Globus pallidus (tissue), 1 donor: Measurements from ENCODE around the gene PEAK1.
"Not testable (repeated sequence)": the region's sequence is repeated elsewhere in the genome, so short reads cannot be mapped to it uniquely, and the experiment has no call there.

Experiments
- DNase-seq: peaks from one replicate; pipeline ENCODE4 v3.0.0-alpha.2; 2015; ENCODE audit warnings: low spot score

The PEAK1 gene

DNA sequence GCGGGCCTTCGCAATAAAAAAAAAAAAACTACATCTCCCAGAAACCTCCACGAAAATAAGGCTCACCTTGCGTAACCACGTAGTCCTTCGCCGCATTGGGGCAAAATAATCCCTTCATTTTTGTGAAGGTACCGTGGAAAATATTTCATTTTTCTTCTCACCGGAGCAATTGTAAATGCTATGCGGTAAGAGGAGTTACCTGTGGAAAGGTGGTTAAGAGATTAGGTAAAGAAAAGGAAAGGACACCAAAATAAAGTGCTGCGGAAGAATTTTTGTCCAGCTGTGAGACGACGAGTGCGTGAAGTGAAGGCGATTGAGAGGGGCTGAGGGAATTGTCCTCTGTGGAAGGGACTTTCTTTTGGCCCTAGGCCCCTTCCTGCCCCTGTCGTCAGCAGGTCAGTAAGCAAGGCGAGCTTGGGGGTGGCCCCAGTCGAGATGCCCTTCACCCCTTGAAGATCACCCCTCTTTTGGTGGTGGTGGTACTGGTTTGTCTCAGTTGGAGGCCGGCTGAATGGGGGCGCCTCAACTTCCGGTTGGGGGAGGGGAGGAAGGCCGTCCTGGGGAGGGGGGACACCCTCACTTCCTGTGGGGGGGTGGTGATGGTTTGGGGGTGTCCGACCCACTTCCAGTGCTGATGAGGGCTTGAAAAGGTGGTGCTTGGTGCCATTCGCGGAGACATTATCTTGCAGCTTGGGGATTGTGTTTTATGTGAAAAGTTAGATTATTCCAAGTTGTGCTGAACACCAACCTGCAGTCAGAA lies 886 bp upstream of the PEAK1 start, which contains the start of gene HMG20A:
Gene HMG20A, plus strand, starts transcription at position 279 of the 760 bp plus-strand sequence. CDS start 37,520 bp downstream, outside the sequence.
- peak; percentile 76 for DNase-seq

DNA sequence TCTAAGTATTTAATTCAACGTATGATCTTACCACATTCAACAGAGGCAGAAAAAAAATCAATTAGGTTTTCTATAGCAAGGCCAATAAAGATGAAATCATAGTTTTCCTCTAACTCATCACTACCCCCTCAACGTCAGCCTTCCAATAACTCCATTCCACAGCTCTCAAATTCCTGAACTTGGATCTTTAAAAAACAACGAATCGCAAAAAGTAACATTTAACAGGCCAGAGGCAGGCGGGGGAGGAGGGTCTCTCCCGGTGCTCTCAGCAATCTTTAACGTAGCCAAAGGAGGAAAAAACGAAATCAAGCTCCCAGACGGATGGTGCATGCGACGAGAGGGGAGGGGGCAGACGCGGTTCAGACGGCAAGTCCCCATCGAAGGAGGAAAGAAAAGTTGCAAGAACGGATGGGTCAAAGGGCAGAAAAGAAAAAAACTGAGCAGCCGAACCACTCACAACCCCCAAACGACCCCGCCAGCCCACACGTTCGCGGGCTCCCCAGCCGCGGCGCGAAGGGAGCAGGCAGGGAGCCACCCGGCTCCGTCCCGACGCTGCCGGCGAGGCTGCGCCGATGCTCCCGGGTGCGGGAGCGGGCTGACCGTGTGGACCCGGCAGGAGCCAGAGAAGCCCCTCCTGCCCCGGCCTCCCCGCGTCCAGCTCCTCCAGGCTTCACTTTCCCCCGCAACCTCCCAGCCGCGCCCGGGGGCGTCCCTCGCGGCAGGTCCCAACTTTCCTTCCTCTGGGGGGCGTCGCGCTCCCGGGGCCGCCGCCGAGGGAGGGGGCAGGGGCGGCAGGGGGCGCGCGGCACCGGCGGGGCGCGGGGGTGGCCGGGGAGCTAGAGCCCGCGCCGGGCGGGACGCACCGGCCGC lies 703 bp downstream of the PEAK1 start:
- DNase-seq: peak; percentile 33

DNA sequence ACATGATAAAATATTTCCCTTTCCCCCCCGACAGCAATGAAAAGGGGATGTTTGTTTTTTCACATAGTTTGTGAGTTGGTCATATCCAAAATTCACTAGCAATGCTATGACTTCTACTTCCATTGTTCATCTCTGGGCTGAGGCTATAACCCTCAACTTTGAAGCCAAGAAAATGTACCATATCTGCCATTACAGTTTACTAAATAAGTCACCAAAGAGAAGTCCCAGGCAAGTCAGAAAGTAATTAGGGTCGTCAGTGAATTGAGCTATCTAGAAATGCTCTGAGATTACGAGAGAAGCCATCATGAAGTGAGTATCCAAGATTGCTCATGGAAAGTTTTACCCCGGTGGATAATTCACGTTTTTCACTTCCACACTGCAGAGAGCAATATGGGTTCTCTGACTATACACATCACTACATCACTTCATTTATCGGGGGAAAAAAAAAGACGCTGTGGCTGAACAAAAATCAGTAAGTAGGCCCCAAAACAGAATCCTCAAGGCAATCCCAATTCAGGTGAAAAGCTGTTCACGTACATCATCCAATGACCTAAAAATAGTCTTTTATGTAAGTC lies 1.4 kb downstream of the PEAK1 start:
- peak; percentile 14 for DNase-seq

DNA sequence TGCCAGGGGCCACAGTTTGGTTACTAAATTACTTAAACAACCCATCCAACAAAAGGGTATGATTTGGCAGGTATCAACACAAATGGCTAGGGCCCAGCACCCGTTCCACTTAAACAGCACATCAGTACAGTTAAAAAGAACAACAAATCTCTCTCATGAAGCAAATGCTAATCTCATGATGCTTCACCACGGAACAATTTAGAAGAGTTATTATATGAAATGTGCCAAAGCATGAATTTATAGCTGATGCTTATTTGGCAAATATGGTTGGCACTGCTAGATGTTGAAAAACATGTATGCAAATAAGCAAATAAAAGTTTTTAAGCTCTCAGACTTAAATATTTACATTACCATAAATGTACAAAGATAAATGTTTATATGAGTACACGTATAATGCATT lies 2.3 kb downstream of the PEAK1 start:
- no peak for DNase-seq

DNA sequence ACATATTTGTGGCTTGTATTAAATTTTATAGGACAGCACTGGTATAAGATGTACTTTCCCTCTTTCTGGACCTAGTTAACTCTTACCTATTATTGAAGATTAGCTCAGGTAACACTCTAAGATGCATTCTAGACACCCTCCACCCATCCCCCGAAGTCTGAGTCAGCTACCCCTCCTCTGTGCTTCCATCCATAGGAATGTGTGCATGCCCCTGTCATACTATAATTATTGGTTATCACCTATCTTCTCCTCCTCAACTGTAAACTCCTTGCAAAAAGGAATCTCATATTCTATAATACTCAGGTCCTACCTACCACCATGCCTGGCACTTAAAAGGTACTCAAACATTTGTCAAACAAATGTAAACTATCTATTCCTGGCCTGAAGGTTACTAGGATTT lies 3.0 kb downstream of the PEAK1 start:
- DNase-seq: no peak

DNA sequence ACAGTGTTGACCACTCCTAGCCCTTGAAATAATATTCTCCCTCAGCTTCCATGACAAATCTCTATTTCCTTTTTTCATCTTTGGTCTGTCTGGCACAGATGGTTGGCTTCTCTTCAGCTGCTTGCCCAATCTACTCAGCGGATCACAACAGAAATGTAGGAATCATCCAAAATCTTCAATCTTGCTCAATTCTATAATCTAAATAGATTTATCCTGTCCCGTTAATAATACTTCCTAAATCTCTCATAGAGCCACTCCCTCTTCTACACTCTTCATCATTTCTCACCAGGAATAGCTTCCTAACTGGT lies 3.8 kb downstream of the PEAK1 start:
- DNase-seq: no peak

DNA sequence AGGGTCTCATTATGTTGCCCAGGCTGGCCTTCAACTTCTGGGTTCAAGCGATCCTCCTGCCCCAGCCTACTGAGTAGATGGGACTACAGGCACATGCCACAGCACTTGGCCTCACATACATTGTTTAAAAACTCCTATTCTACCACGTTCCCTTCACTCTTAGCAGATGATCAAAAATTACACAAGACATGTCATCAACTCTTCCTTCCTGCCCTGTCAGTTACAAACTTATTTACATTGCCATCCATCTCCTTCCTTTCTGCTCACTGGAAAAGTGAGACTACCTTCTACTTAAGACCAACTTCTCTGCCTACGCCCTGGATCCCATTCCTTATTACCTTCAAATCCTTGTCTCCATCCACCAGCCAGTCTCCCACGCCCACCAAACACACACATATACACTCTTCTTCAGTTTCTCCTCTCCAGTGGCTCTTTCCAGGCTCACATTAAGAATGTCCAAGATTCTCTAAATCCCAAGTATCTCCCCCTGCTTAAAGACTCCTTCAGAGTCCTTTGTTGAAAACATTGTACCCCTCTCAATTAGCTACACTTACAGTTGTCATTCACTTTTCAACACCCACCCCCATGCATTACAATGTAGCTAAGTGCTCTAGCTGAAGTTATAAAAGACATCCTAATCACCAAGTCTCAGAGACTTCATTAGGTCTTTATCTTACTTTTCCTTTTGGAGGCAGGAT lies 4.3 kb downstream of the PEAK1 start:
- no peak for DNase-seq

DNA sequence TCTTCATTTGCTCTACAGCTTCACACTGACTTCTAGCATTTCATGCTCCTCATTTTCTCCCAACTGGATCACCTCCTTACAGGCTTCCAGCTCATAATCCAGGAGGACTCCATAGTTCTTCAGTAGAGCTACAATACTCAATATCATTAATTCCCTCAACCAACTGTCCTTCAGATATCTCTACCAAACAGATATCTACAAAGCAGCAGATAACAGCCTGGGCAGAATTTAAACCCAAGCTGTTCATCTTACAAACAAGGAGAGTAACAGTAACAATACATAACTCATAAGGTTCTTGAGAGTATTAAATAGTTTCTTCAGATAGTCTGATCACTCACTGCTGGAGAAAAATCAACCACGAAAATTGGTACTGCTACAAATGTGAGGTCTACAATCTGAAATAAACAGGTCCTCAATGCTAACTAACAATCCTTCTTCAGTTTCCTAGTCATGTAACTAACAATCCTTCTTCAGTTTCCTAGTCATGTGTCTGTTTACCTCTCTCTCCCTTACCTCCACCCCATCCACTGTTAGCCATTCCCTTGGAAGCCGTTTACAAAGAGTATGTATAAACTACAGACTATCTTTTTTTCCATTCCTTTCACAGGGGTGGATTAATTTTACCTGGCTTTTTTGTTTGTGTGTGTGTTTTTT lies 5.0 kb downstream of the PEAK1 start:
- DNase-seq: no peak

DNA sequence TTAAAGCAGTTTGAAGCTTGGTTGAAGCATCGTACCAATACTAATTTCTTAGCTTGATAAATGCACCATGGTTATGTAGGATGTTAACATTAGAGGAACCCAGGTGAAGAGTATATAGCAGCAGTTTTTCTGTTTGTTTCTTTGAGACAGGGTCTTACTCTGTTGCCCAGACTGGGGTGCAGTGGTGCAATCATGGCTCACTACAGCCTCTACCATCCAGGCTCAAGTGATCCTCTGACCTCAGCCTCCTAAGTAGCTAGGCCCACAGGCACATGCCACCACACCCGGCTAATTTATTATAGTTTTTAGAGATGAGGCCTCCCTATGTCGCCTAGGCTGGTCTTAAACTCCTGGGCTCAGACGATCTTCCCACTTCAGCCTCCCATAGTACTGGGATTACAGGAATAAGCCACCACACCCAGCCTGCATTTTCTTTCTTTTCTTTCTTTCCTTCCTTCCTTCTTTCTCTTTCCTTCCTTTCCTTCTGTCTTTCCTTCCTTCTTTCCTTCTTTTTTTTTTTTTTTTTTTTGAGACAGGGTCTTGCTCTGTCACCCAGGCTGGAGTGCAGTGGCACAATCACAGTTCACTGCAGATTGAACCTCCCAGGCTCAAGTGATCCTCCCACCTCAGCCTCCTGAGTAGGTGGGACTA lies 6.1 kb downstream of the PEAK1 start:
- no peak for DNase-seq

DNA sequence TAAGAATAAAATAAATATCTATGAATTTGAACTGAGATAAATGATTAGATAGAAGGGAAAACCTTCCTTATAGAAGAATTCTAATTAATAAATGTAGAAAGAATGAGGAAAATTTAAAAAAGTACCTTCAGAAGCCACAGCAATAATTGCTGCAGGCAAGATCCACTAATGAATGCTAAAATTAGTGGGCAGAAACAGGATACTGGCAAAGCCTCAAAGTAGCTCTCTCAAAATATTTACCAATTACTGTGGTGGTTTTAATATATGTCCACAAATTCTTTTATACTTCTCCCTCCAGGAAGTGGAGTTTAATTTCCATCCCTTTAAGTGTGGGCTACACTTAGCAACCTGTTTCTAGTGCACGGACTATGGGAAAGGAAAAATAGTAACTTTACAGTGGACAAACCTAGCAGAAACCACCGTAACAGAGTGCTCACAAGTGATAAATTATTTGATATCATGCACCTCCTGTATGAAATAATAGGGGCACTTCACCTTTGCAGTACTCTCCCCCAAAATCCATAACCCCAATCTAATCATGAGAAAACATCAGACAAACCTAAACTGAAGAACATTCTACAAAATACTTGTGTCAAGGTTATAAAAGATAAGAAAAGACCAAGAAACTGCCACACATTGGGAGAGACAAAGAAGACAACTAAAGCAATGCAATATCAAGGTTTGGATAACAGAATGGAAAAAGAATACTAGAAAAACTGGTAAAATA lies 6.8 kb downstream of the PEAK1 start:
- no peak for DNase-seq

DNA sequence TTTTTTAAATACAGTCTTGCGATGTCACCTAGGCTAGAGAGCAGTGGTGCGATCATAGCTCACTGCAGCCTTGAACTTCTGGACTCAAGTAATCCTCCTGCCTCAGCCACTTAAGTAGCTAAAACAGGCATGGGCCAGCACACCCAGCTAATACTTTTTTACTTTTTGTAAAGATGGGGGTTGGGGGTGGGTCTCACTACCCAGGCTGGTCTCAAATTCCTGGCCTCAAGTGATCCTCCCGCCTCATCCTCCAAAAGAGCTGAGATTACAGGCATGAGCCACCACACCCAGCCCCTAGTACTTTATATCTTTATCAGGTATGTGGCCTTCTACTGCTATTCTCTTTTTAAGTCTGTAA lies 8.3 kb downstream of the PEAK1 start:
- no peak for DNase-seq

DNA sequence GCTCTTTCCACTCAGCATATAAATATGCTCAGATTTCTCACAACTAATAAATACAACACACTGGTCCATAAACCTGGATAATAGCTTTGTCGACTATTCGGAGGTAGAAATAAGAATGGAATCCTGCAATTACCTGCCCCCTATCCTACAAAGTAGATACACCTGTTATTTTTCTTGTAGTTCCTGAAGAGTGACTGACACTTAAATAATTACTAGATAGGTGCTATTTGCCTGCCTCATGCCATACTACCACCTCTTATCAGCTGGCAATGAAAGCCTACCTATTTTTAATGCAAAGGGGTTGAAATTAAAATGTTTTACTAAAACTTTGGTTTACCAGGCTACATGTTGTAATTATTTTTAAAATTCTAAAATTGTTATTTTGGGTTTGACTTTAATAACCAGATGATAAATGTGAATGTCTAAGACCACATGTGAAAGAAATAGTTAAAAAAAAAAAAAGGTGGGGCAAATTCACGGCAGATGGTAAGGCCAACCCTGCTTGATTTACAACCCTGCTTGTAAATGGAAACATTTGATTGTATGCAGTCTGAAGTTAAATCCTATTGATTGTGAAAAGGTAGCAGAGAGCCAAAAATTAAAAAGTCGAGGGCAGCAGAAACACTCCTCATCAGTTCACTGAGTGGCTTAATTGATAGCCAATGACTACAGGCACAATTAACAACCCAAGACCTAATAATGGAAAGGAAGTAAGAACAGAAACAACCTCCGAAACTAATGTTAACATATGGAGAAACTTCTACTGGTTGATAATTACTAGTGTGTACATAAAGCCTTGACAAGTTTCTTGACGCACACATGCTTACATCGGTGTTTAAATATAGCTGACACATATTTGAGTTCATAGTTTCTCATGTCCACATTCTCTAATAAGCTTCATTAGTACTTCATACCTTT lies 8.9 kb downstream of the PEAK1 start:
- DNase-seq: no peak

DNA sequence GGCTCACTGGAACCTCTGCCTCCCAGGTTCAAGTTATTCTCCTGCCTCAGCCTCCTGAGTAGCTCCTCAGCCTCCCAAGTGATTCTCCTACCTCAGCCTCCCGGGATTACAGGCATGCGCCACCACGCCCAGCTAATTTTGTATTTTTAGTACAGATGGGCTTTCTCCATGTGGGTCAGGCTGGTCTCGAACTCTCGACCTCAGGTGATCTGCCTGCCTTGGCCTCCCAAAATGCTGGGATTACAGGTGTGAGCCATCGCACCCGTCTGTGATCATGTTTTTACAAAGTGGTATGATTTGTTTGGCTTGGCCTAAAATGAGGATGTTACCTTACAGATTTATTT lies 9.8 kb downstream of the PEAK1 start:
- DNase-seq: not testable (repeated sequence)

DNA sequence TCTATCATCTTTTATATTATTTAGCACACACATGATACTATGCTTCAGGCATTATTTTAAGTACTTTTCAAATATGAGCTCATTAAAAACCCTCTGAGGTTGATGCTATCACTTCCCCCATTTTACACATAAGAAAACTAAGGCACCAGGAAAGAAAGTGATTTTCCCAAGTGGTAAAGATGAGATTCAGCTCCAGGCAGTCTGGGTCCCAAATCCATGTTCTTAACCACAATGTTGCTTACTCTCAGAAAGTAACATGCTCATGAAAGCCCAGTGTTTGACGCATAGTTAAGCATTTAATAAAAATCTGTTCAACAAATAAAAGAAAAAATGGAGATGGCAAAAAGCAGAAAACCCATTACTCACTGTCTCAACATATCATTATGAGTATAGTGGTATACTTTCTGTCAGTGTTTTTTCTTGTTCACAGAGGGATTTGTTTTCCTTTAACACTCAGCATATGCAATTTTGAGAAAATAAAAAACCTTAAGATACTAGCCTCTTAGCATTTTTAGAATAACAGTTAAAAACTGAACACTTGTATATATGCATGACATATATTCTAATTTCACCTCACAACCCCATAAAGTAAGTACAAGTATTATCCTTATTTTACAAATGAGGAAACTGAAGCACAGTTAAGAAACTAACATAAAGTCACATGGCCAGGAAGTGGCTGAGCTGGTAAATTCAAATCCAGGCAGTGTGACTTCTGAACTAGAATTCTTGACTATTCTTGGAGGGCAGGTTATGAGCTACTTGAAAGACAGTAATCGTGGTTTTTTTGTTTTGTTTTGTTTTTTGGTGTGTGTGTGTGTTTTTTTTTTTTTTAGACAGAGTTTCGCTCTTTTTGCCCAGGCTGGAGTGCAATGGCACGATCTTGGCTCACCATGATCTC lies 10.4 kb downstream of the PEAK1 start:
- DNase-seq: peak; percentile 31

DNA sequence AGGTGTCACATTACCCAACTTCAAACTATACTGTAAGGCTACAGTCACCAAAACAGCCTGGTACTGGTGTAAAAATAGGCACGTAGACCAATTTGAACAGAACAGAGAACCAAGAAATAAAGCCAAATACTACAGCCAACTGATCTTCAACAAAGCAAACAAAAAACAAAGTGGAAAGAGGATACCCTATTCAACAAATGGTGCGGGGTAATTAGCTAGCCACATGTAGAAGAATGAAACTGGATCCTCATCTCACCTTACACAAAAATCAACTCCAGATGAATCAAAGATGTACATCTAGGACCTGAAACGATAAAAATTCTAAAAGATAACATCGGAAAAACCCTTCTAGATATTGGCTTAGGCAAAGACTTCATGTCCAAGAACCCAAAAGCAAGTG lies 13.1 kb downstream of the PEAK1 start:
- no peak for DNase-seq

DNA sequence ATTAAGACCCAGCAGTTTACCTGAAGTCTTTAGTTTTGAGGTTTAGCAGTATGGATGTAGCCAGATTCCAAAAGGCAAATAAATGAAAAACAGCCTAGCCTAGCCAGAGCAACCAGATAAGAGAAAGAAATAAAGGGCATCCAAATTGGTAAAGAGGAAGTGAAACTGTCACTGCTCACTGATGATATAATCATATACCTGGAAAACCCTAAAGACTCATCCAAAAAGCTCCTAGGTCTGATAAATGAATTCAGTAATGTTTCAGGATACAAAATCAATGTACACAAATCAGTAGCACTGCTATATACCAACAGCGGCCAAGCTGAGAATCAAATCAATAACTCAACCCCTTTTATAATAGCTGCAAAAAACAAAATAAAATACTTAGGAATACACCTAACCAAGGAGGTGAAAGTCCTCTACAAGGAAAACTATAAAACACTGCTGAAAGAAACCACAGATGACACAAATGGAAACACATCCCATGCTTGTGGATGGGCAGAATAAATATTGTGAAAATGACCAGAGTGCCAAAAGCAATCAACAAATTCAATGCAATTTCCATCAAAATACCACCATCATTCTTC lies 13.6 kb downstream of the PEAK1 start:
- not testable (repeated sequence) for DNase-seq

DNA sequence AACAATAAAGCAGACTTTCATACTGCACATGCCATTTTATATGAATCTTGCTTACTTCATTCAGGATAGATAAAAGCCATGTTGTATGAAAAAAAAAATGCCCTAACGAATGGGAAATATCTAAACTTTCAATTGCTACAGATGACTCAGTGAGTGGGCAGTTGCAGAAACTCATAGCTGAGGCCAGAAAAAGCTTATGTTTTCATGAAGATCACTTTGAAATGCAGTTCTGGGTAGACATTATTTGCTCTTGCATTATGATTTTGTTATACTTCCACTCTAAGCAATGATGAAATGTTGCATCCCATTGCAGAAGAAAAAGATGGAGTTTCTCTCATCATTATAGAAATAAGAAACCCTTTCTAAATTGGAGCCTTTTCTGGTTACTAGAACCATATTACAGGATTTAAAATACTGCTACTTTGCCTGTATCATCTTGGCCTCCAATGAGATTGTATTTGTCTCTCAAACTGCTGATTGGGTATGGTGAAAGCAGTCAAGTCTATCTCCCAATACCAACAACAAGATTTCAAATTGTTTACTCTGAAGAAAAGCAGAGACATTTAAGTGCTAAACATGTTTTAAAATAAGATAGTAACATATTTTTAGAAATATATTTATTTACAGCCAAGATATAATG lies 17.0 kb downstream of the PEAK1 start:
- no peak for DNase-seq

DNA sequence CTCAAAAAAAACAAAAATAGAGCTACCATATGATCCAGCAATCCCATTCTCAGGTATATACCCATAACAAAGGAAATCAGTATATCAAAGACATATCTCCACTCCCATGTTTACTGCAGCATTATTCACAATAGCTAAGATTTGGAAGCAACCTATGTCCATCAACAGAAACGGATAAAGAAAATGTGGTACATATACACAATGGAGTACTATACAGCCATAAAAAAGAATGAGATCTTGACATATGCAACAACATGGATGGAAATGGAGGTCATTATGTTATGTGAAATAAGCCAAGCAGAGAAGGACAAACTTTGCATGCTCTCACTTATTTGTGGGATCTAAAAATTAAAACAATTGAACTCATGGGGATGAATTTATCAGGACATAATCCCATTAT lies 19.6 kb downstream of the PEAK1 start:
- no peak for DNase-seq
